WTC11 (cell line): ENCODE measurements around the gene ENPP6. TPM values are rescaled to one million over a fixed set of nuclear protein-coding genes. Genes with fewer than 3 reads are reported as not detected.

ENCODE experiments used
- ATAC-seq: fragments of 200-7000 bp; cut with Tn5 transposase; 2 replicates; pipeline ENCODE4 v1.10.0; 2021; ENCODE audit warnings: mild to moderate bottlenecking, moderate library complexity
- CTCF ChIA-PET: fragments of 300-600 bp; sonication (Branson Sonifier 250); formaldehyde crosslinking; loops from one replicate; lab custom pipeline; 2021; ENCODE audit warnings: antibody characterized with exemption; lab: Charles Lee
- POLR2A ChIA-PET: fragments of 350-600 bp; sonication (Branson Sonifier 250); formaldehyde crosslinking; loops from one replicate; lab custom pipeline; 2021; ENCODE audit warnings: antibody characterized with exemption; lab: Charles Lee
- DNase-seq: peaks from one replicate; pipeline ENCODE4 v3.0.0; 2021; ENCODE audit warnings: low spot score
- H3K27ac Mint-ChIP-seq: 2 replicates; pipeline ENCODE4 v1.8.0; 2021; ENCODE audit warnings: mixed read lengths
- H3K27me3 Mint-ChIP-seq: 2 replicates; pipeline ENCODE4 v1.8.0; 2021; ENCODE audit warnings: low read depth, mild to moderate bottlenecking, moderate library complexity, mixed read lengths
- H3K36me3 Mint-ChIP-seq: 2 replicates; pipeline ENCODE4 v1.8.0; 2021; ENCODE audit warnings: mixed read lengths
- H3K4me1 Mint-ChIP-seq: 2 replicates; pipeline ENCODE4 v1.8.0; 2022; ENCODE audit warnings: mixed read lengths
- H3K4me3 Mint-ChIP-seq: 2 replicates; pipeline ENCODE4 v1.8.0; 2021; ENCODE audit warnings: mild to moderate bottlenecking, moderate library complexity, mixed read lengths
- H3K9me3 Mint-ChIP-seq: 2 replicates; pipeline ENCODE4 v1.8.0; 2021; ENCODE audit warnings: mixed read lengths
- ATF2 ChIP-seq: sonication (generic); formaldehyde crosslinking; IDR thresholded peaks from 2 replicates; pipeline ENCODE4 v1.8.1; 2022; ENCODE audit warnings: low read depth, missing genetic modification reagents, borderline replicate concordance
- ESRRA ChIP-seq: sonication (generic); formaldehyde crosslinking; IDR thresholded peaks from 2 replicates; pipeline ENCODE4 v1.8.1; 2022; ENCODE audit warnings: mild to moderate bottlenecking, missing genetic modification reagents, borderline replicate concordance
- ETV6 ChIP-seq: sonication (generic); formaldehyde crosslinking; IDR thresholded peaks from 2 replicates; pipeline ENCODE4 v1.8.1; 2022; ENCODE audit warnings: mild to moderate bottlenecking, missing genetic modification reagents
- FOXJ3 ChIP-seq: sonication (generic); formaldehyde crosslinking; IDR thresholded peaks from 2 replicates; pipeline ENCODE4 v1.9.0; 2021; ENCODE audit warnings: missing genetic modification reagents, mild to moderate bottlenecking, borderline replicate concordance
- GABPB1 ChIP-seq: sonication (generic); formaldehyde crosslinking; IDR thresholded peaks from 2 replicates; pipeline ENCODE4 v1.8.1; 2023; ENCODE audit warnings: mild to moderate bottlenecking, missing genetic modification reagents
- GRHL2 ChIP-seq: fragments of 250-450 bp; sonication (Bioruptor Pico); IDR thresholded peaks from 2 replicates; pipeline ENCODE4 v1.8.0; 2022; ENCODE audit warnings: mild to moderate bottlenecking, moderate library complexity; ENCODE audit not compliant: insufficient replicate concordance, severe bottlenecking
- HMGXB4 ChIP-seq: sonication (generic); formaldehyde crosslinking; IDR thresholded peaks from 2 replicates; pipeline ENCODE4 v1.8.1; 2023; ENCODE audit warnings: mild to moderate bottlenecking, moderate library complexity, missing genetic modification reagents
- JUN ChIP-seq: sonication (generic); formaldehyde crosslinking; IDR thresholded peaks from 2 replicates; pipeline ENCODE4 v1.8.0; 2023; ENCODE audit warnings: mild to moderate bottlenecking, missing genetic modification reagents
- KAT7 ChIP-seq: sonication (generic); formaldehyde crosslinking; IDR thresholded peaks from 2 replicates; pipeline ENCODE4 v1.8.1; 2023; ENCODE audit warnings: missing genetic modification reagents, mild to moderate bottlenecking, borderline replicate concordance
- MXD4 ChIP-seq: fragments of 250-450 bp; sonication (Bioruptor Pico); IDR thresholded peaks from 2 replicates; pipeline ENCODE4 v1.8.0; 2021; ENCODE audit warnings: mild to moderate bottlenecking, moderate library complexity, borderline replicate concordance
- MYBL2 ChIP-seq: sonication (generic); formaldehyde crosslinking; IDR thresholded peaks from 2 replicates; pipeline ENCODE4 v1.8.1; 2023; ENCODE audit warnings: mild to moderate bottlenecking, moderate library complexity, missing genetic modification reagents
- NFYB ChIP-seq: sonication (generic); formaldehyde crosslinking; conservative IDR thresholded peaks from 2 replicates; pipeline ENCODE4 v1.8.0; 2022; ENCODE audit warnings: low read depth, missing genetic modification reagents
- RORB ChIP-seq: fragments of 250-450 bp; sonication (Bioruptor Pico); IDR thresholded peaks from 2 replicates; pipeline ENCODE4 v1.9.0; 2021; ENCODE audit warnings: mild to moderate bottlenecking
- SOX15 ChIP-seq: fragments of 250-450 bp; sonication (Bioruptor Pico); IDR thresholded peaks from 2 replicates; pipeline ENCODE4 v1.9.0; 2021; ENCODE audit warnings: mild to moderate bottlenecking
- STAT6 ChIP-seq: sonication (generic); formaldehyde crosslinking; conservative IDR thresholded peaks from 2 replicates; pipeline ENCODE4 v1.8.1; 2023; ENCODE audit warnings: mild to moderate bottlenecking, low read depth, missing genetic modification reagents, moderate library complexity
- TEAD4 ChIP-seq: sonication (generic); formaldehyde crosslinking; IDR thresholded peaks from 2 replicates; pipeline ENCODE4 v1.8.0; 2022; ENCODE audit warnings: mild to moderate bottlenecking, missing genetic modification reagents
- USF2 ChIP-seq: sonication (generic); formaldehyde crosslinking; IDR thresholded peaks from 2 replicates; pipeline ENCODE4 v1.8.1; 2023; ENCODE audit warnings: mild to moderate bottlenecking, missing genetic modification reagents, moderate library complexity
- ZNF138 ChIP-seq: sonication (generic); formaldehyde crosslinking; conservative IDR thresholded peaks from 2 replicates; pipeline ENCODE4 v1.8.1; 2022; ENCODE audit warnings: mild to moderate bottlenecking, moderate library complexity, missing genetic modification reagents
- ZNF232 ChIP-seq: sonication (generic); formaldehyde crosslinking; IDR thresholded peaks from 2 replicates; pipeline ENCODE4 v1.8.0; 2022; ENCODE audit warnings: mild to moderate bottlenecking, missing genetic modification reagents
- ZNF281 ChIP-seq: sonication (generic); formaldehyde crosslinking; IDR thresholded peaks from 2 replicates; pipeline ENCODE4 v1.8.0; 2023; ENCODE audit warnings: mild to moderate bottlenecking, missing genetic modification reagents
- ZNF416 ChIP-seq: fragments of 250-450 bp; sonication (Bioruptor Pico); IDR thresholded peaks from 2 replicates; pipeline ENCODE4 v1.9.0; 2021; ENCODE audit warnings: mild to moderate bottlenecking, inconsistent platforms
- ZNF423 ChIP-seq: fragments of 250-450 bp; sonication (Bioruptor Pico); IDR thresholded peaks from 2 replicates; pipeline ENCODE4 v2.1.2; 2022; ENCODE audit warnings: mild to moderate bottlenecking, moderate library complexity
- total RNA-seq: library from RNA; stranded (reverse); gene quantifications from 3 replicates; pipeline ENCODE4 v1.2.3, GENCODE V29; 2021

ENPP6 gene
- total RNA-seq, 1 experiment from 2014 or later: 0.09 TPM

GRCh38 chr4:184228056-184228705 lies 10.5 kb upstream of the ENPP6 start:
- Mint-ChIP-seq H3K27me3 (no peaks in the 10 kb centered on the region), H3K36me3 (no peaks in the 10 kb centered on the region), H3K4me1 (no peaks in the 10 kb centered on the region), H3K9me3 (peaks cover 6% of the 10 kb centered on the region), H3K4me3 (no peak overlapping the region), H3K27ac (no peak overlapping the region)
- no peak for TF ChIP-seq SOX15 (CRISPR knock-in tag)
- TF ChIP-seq ESRRA (CRISPR knock-in tag): no peak
- TF ChIP-seq MYBL2: no peak
- TF ChIP-seq TEAD4: no peak
- TF ChIP-seq ZNF416 (CRISPR knock-in tag): no peak
- TF ChIP-seq HMGXB4 (CRISPR knock-in tag): no peak
- no peak for TF ChIP-seq GRHL2 (CRISPR knock-in tag)
- no peak for TF ChIP-seq ATF2
- TF ChIP-seq JUN: no peak
- no peak for TF ChIP-seq RORB (CRISPR knock-in tag)
- no peak for TF ChIP-seq STAT6 (CRISPR knock-in tag)
- TF ChIP-seq ZNF423 (CRISPR knock-in tag): no peak
- ChIA-PET POLR2A (interaction anchor here (0.5 to 0.6 kb wide), 2 partner anchors 239 to 695 kb away, joined by 3 read pairs; no protein-coding TSS in a partner anchor), CTCF (no interaction called here)
- ATAC-seq (no peak), DNase-seq (no peak)

- H3K4me1 Mint-ChIP-seq: peaks cover 15% of the 10 kb centered on the region
- TF ChIP-seq ZNF138 (no peak), SOX15 (CRISPR knock-in tag) (no peak), USF2 (CRISPR knock-in tag) (no peak), ETV6 (CRISPR knock-in tag) (no peak), MXD4 (CRISPR knock-in tag) (no peak), GABPB1 (no peak), KAT7 (CRISPR knock-in tag) (no peak), NFYB (CRISPR knock-in tag) (no peak), ZNF281 (CRISPR knock-in tag) (no peak), FOXJ3 (CRISPR knock-in tag) (no peak), ZNF423 (CRISPR knock-in tag) (no peak), ZNF232 (CRISPR knock-in tag) (no peak)
- TF ChIP-seq, all 79 proteins: peak for 0
- DNase-seq: no peak
- no peak for ATAC-seq
- Mint-ChIP-seq H3K36me3 (peaks cover 5% of the 10 kb centered on the region), H3K27ac (no peak overlapping the region), H3K9me3 (peaks cover 6% of the 10 kb centered on the region), H3K27me3 (peaks cover 2% of the 10 kb centered on the region; the same call in 1 of the 2 replicates), H3K4me3 (no peak overlapping the region)
- CTCF ChIA-PET: interaction anchor here (1.3 kb wide), 1 partner anchor 48 kb away, joined by 4 read pairs; no protein-coding TSS in a partner anchor
- POLR2A ChIA-PET: interaction anchor here (0.6 kb wide), 1 partner anchor 25 kb away, joined by 4 read pairs; no protein-coding TSS in a partner anchor
Measured at GRCh38 chr4:184216515-184216914, 1.2 kb downstream of the ENPP6 start.
